Mesothelial cell of epicardium (in vitro differentiated cells): Measurements from ENCODE around the gene TIAM1. TPM values are rescaled to one million over a fixed set of nuclear protein-coding genes. Genes with fewer than 3 reads are reported as not detected.

Experiments used
- DNase-seq, 2 experiments: peaks; one replicate each; pipeline ENCODE4 v3.0.0; 2021; ENCODE audit warnings: low spot score in 2 of 2; ENCODE audit not compliant: unreplicated experiment in 2 of 2
- H3K27ac Mint-ChIP-seq: 2 replicates; pipeline ENCODE4 v1.8.0; 2021; ENCODE audit warnings: mixed read lengths
- H3K27me3 Mint-ChIP-seq: 2 replicates; pipeline ENCODE4 v1.8.0; 2021; ENCODE audit warnings: low read depth, mixed read lengths
- H3K36me3 Mint-ChIP-seq: 2 replicates; pipeline ENCODE4 v1.8.0; 2021; ENCODE audit warnings: mixed read lengths
- H3K4me1 Mint-ChIP-seq: 2 replicates; pipeline ENCODE4 v1.8.0; 2021; ENCODE audit warnings: mixed read lengths
- H3K4me3 Mint-ChIP-seq: 2 replicates; pipeline ENCODE4 v1.8.0; 2021; ENCODE audit warnings: mild to moderate bottlenecking, moderate library complexity, mixed read lengths
- H3K9me3 Mint-ChIP-seq: 2 replicates; pipeline ENCODE4 v1.8.0; 2021; ENCODE audit warnings: mixed read lengths
- CTCF ChIP-seq: fragments of 200-600 bp; sonication (generic); IDR thresholded peaks from one replicate; pipeline ENCODE4 v1.5.0; 2021; ENCODE audit warnings: antibody characterized with exemption; ENCODE audit not compliant: unreplicated experiment
- total RNA-seq: library from RNA; stranded (reverse); gene quantifications from 3 replicates; pipeline ENCODE4 v1.2.1, GENCODE V29; 2021

The TIAM1 gene
- total RNA-seq, 1 donor from 2014 or later, result 53.4 TPM

GRCh38 chr21:31087639-31088473 lies 256.2 kb downstream of the TIAM1 start:
- no peak overlapping the region for H3K27ac Mint-ChIP-seq
- H3K4me1 Mint-ChIP-seq, result no peaks in the 10 kb centered on the region
- no peak for TF ChIP-seq CTCF
- peaks cover 5% of the 10 kb centered on the region for H3K9me3 Mint-ChIP-seq
- H3K4me3 Mint-ChIP-seq, result no peak overlapping the region
- H3K27me3 Mint-ChIP-seq, result no peaks in the 10 kb centered on the region
- DNase-seq, result no peak
- H3K36me3 Mint-ChIP-seq, result no peaks in the 10 kb centered on the region

GRCh38 chr21:31084689-31085088 lies 259.4 kb downstream of the TIAM1 start:
- no peaks in the 10 kb centered on the region for H3K36me3 Mint-ChIP-seq
- H3K9me3 Mint-ChIP-seq, result no peaks in the 10 kb centered on the region

GRCh38 chr21:31078796-31079195 lies 265.3 kb downstream of the TIAM1 start:
- DNase-seq, result no peak

More at GRCh38 chr21:31084689-31085088, 259.4 kb downstream of the TIAM1 start:
- DNase-seq, result no peak
- Mint-ChIP-seq H3K27me3 (peaks cover 2% of the 10 kb centered on the region), H3K4me3 (no peak overlapping the region), H3K27ac (no peak overlapping the region), H3K4me1 (no peaks in the 10 kb centered on the region)
- no peak for TF ChIP-seq CTCF

GRCh38 chr21:31078216-31078615 lies 265.8 kb downstream of the TIAM1 start:
- Mint-ChIP-seq H3K4me1 (no peaks in the 10 kb centered on the region), H3K36me3 (no peaks in the 10 kb centered on the region), H3K4me3 (no peak overlapping the region), H3K27ac (no peak overlapping the region), H3K27me3 (peaks cover 10% of the 10 kb centered on the region), H3K9me3 (no peaks in the 10 kb centered on the region)
- no peak for DNase-seq
- no peak for TF ChIP-seq CTCF

More at GRCh38 chr21:31078796-31079195, 265.3 kb downstream of the TIAM1 start:
- Mint-ChIP-seq H3K4me3 (no peak overlapping the region), H3K9me3 (no peaks in the 10 kb centered on the region), H3K36me3 (no peaks in the 10 kb centered on the region), H3K4me1 (no peaks in the 10 kb centered on the region), H3K27me3 (peaks cover 10% of the 10 kb centered on the region), H3K27ac (no peak overlapping the region)
- no peak for TF ChIP-seq CTCF

GRCh38 chr21:31075848-31076247 lies 268.2 kb downstream of the TIAM1 start:
- peaks cover 12% of the 10 kb centered on the region for H3K27me3 Mint-ChIP-seq
- H3K27ac Mint-ChIP-seq, result no peak overlapping the region
- no peak for DNase-seq
- H3K36me3 Mint-ChIP-seq, result no peaks in the 10 kb centered on the region
- TF ChIP-seq CTCF, result no peak
- no peak overlapping the region for H3K4me3 Mint-ChIP-seq
- H3K4me1 Mint-ChIP-seq, result peaks cover 3% of the 10 kb centered on the region
- H3K9me3 Mint-ChIP-seq, result no peaks in the 10 kb centered on the region
